Activated T-cell treated with anti-CD3 and anti-CD28 coated beads, Interleukin-2, amount 50 U/mL, for 48 hours (primary cell): ENCODE data around the gene SLIT1.
"Not testable (repeated sequence)": the region's sequence is repeated elsewhere in the genome, so short reads cannot be mapped to it uniquely, and the experiment has no call there.

Source experiments
- DNase-seq, 2 experiments: peaks; one replicate each; pipeline ENCODE4 v3.0.0-alpha.2; 2020

The SLIT1 gene

DNA sequence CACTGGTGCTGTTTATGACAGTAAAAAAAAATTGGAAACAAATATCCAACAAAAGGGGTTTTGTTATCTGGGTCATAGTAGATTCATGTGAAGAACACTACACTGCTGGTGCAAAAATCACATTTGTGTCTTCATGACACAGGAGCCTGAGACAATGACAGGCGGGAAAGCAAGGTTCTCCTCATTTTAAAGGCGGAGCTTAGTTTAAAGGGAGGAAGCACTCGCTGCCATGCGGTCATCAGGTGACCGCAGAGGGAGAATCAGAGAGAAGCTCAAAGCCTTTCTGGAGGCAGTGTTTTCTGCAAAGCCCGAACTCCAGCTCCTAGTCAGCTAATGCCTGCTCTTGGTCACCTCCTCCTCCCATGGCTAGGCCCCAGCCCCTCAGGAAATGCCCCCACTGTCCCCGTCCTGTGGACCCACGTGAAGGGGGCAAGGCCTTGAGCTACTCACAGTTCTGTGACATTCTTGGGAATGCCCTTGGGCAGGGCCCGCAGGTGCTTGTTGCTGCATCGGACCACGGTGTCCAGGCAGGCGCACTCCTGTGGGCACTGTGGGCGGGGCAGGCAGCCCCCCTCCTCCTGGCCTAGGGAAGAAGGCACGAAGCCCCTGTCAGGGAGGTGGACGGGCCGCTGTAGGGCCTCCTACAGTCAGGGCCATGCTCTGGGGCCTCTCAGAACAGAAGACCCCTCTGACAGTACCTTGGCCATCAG is 146.1 kb downstream of the SLIT1 start:
- DNase-seq = no peak

GRCh38 chr10:97038688-97039087 is 147.1 kb downstream of the SLIT1 start:
- DNase-seq = no peak

GRCh38 chr10:97037365-97038361 is 148.1 kb downstream of the SLIT1 start:
- DNase-seq = peak; percentile 85 to 87

DNA sequence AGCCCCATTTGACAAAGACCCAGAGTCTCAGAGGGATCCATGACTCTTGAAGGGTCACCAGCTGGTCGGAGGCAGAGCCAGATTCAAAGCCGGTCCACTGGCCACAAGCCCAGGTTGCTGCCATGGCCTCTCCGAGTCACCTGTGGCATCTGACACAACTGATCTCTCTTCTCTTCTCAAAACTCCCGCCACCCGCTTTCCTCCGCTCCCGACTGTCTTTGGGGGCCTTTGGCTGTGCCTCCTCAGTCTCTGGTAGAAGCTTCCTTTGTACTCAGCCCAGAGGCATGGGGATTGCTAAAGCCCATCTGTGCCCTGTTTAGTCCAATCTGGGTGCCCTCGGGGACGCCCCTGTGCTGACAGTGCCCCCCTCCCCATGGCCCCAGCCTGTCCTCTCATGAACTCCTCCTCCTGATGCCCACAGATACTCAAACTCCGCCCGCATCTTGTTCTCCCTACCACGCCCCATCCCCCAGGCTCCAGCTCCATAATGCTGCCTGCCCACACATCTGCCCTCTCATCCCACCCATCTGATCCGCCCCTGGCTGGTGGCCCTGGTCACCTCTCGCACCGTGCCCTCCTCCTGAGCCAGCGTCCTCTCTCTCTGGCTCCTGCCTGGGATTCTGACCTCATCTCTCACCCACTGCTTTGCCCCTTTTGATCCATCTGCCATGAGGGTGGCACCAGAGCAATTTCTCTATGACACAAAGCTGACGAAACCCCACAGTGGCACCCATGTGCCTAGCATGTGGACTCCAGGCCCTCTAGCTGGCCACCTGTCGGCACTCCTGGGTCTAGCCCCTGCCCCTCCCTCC is 150.6 kb downstream of the SLIT1 start:
- no peak for DNase-seq

GRCh38 chr10:97034301-97034700 is 151.5 kb downstream of the SLIT1 start:
- DNase-seq = no peak

DNA sequence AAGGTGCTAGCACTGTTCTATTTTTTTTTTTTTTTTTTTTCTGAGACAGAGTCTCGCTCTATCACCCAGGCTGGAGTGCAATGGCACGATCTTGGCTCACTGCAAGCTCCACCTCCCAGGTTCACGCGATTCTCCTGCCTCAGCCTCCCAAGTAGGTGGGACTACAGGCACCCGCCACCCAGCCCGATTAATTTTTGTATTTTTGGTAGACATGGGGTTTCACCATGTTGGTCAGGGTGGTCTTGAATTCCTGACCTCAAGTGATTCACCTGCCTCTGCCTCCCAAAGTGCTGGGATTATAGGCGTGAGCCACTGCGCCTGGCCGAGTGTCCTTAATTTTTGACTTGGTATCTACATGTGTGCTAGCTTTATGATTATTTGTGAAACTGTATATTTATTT is 151.9 kb downstream of the SLIT1 start:
- not testable (repeated sequence) for DNase-seq

DNA sequence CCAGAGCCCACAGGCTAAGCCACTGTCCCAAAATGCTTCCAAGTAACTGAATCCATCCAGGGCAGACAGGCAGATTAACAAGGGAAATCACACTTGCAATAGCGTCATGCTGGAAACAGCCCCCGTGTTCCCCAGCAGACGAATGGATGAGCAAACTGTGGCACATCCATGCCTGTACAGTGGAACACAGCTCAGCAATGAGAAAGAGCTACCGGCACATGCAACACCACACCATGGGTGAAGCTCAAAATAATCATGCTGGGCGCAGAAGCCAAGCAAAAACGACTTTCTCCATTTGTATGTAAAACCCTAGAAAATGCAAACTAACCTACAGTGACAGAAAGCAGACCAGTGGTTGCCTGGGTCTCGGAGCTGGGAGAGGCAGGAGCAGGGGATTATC is 153.1 kb downstream of the SLIT1 start:
- no peak for DNase-seq

- no peak for DNase-seq
These were observed 154.3 kb downstream of the SLIT1 start for GRCh38 chr10:97031459-97031858.

DNA sequence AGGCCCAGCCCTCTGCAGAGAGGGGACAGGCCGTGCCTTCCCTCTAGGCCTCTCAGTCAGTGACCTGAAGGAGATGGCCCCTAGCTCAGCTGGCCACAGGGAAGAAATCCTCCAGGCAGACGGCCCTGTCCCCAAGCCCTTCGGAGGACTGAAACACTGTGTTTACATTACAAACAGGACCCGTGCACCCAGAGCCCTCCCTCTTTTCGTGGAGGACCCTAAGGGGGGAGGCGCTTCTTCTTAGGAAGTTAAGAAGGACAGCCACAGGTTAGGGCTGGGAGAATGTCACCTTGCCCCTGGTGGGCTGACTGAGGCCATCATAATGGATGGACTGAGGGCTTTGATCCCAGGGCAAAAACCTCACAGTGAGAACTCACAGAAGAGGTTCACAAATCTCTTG is 154.9 kb downstream of the SLIT1 start:
- no peak for DNase-seq

GRCh38 chr10:97029271-97029670 is 156.5 kb downstream of the SLIT1 start:
- DNase-seq = no peak

GRCh38 chr10:97028832-97029178 is 157.0 kb downstream of the SLIT1 start:
- no peak for DNase-seq

GRCh38 chr10:97028126-97028831 is 157.5 kb downstream of the SLIT1 start:
- DNase-seq = no peak

DNA sequence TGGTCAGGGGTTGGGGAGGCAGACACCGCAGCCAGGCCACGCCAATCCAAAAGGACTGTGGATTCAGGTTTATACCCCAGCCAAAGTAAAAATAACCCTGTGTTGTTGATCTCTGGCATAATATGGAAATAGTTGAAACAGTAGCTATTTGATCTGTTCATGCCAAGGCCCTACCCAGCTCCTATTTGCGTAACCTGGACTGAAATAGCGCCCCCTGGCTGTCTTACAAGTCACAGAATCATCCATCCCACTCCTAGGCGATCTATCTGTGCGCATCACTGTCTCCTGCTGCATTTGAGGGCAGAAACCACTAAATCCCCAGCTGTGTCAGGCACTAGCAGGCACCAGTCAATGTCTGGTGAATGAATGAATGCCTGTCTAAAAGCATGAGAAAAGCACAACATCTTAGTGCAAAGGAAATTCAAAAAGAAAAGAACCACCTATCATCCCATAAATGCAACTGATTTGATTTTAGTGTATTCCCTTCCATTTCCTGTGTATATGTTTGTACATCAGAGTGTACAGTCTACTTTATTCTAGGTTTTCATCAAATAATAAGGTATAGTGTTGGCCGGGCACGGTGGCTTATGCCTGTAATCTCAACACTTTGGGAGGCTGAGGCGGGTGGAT is 160.0 kb downstream of the SLIT1 start:
- DNase-seq = peak; percentile 57 to 69

- DNase-seq = no peak
These were observed 161.3 kb downstream of the SLIT1 start for GRCh38 chr10:97024168-97025073.

GRCh38 chr10:97023401-97024167 is 162.2 kb downstream of the SLIT1 start:
- DNase-seq = no peak

DNA sequence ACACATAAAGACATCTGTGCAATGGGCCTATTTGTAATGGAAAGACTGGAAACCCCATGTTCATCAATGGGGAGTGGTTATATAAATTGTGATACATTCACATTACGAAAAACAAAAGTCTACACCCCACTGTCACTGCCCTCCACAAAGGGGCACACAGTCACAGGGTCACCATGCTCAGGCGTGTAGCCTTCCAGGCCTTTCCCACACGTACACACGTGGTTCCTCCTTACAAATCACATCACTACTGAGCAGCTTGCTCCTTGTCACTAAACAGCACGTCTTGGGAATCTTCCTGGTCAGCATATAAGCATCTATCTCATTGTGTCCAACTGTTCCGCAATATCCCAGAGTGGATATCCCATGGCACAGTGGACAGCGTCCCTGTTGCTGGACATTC is 163.1 kb downstream of the SLIT1 start:
- DNase-seq = no peak

DNA sequence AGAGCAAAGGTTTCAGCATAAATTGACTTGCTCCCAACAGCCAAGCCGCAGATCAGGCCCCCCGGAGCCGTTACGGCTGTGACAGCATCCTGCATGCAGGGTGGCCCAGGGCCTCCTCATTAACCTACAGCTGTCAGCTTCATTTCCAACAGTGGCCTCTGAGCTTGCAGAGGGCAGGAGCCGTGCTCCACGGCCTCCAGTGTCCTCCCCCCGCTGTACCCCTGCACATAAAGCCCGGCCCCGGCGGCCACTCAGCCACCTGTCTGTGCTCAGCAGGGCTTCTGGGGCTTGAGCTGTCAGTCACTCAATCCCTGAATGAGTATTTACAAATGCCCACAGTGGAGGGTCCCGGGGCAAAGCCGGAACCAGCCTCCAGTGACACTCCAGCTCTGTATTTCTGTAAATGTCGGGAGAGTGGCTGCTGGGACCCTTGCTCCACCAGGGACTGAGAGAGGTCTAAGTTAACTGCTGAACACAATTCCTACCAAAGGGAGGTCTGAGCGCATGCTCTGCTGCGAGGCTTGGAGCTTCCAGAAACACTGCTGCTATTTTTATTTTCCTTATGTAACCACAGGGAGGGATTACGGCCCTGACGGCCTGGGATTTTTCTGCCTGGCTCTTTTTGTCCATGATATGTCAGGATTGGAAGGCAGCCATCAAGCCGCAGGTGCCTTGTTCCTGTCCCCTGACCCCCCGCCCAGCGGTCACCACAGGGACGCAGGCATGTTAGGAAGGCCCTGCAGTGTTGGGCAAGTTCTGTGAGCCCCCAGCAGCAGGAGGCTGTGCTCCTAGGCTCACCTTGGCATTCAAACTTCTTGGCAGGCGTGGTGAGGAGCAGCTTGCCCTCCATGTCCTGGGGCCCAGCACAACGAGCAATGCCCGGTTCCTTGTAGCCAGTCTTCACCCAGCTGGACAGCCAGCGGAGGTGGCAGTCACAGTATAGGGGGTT is 165.0 kb downstream of the SLIT1 start:
- DNase-seq = no peak

- DNase-seq = no peak
These were observed 166.4 kb downstream of the SLIT1 start for GRCh38 chr10:97019213-97019844.
